GM23338 (cell line): ENCODE results near the gene EPB41L5. TPM values are rescaled to one million over a fixed set of nuclear protein-coding genes. Genes with fewer than 3 reads are reported as not detected.
A peak's percentile ranks its signal among the peaks of the same experiment; 100 is the strongest.

Experiments used
- ATAC-seq: fragments of 200-7000 bp; cut with Tn5 transposase; 3 replicates; pipeline ENCODE4 v1.9.1; 2020
- DNase-seq: peaks from one replicate; pipeline ENCODE4 v3.0.0-alpha.2; 2015; ENCODE audit warnings: low spot score
- H2AFZ ChIP-seq: fragments of 200-600 bp; sonication (generic); 2 replicates; pipeline ENCODE4 v1.8.0; 2016; ENCODE audit warnings: antibody characterized with exemption, mild to moderate bottlenecking, moderate library complexity
- H3F3A ChIP-seq: fragments of 200-600 bp; sonication (generic); replicated peaks from 2 replicates; pipeline ENCODE4 v1.8.0; 2017; ENCODE audit warnings: antibody characterized with exemption, mixed run types, low read depth
- H3K27ac ChIP-seq: fragments of 200-600 bp; sonication (generic); 2 replicates; pipeline ENCODE4 v1.6.1; 2016; ENCODE audit warnings: low read depth
- H3K27me3 ChIP-seq: fragments of 200-600 bp; sonication (generic); 2 replicates; pipeline ENCODE4 v1.8.0; 2016; ENCODE audit warnings: mild to moderate bottlenecking, mixed run types, moderate library complexity; ENCODE audit not compliant: insufficient read depth
- H3K36me3 ChIP-seq: fragments of 200-600 bp; sonication (generic); 2 replicates; pipeline ENCODE4 v1.8.0; 2016; ENCODE audit warnings: mild to moderate bottlenecking; ENCODE audit not compliant: insufficient read depth
- H3K4me1 ChIP-seq: fragments of 200-600 bp; sonication (generic); 2 replicates; pipeline ENCODE4 v1.8.0; 2016; ENCODE audit warnings: mild to moderate bottlenecking, moderate library complexity; ENCODE audit not compliant: insufficient read depth
- H3K4me2 ChIP-seq: fragments of 200-600 bp; sonication (generic); 2 replicates; pipeline ENCODE4 v1.7.1; 2017; ENCODE audit warnings: mixed run types
- H3K4me3 ChIP-seq: fragments of 200-600 bp; sonication (generic); 2 replicates; pipeline ENCODE4 v1.6.1; 2016; ENCODE audit warnings: mixed run types
- H3K79me2 ChIP-seq: fragments of 200-600 bp; sonication (generic); replicated peaks from 2 replicates; pipeline ENCODE4 v1.8.0; 2017; ENCODE audit warnings: mild to moderate bottlenecking; ENCODE audit not compliant: insufficient read depth
- H3K9me2 ChIP-seq: fragments of 200-600 bp; sonication (generic); 2 replicates; pipeline ENCODE4 v1.8.0; 2017; ENCODE audit not compliant: insufficient read depth
- H4K20me1 ChIP-seq: fragments of 200-600 bp; sonication (generic); replicated peaks from 2 replicates; pipeline ENCODE4 v1.8.0; 2017; ENCODE audit warnings: mild to moderate bottlenecking; ENCODE audit not compliant: insufficient read depth
- H3K27ac Mint-ChIP-seq: 2 replicates; pipeline ENCODE4 v1.8.0; 2020; ENCODE audit warnings: inconsistent platforms, mild to moderate bottlenecking, moderate library complexity, mixed read lengths
- H3K27me3 Mint-ChIP-seq: 3 replicates; pipeline ENCODE4 v1.8.0; 2022; ENCODE audit warnings: low read depth, mild to moderate bottlenecking, moderate library complexity, mixed read lengths, inconsistent platforms; ENCODE audit not compliant: insufficient read depth, poor library complexity
- H3K36me3 Mint-ChIP-seq: 3 replicates; pipeline ENCODE4 v1.8.0; 2021; ENCODE audit warnings: low read depth, mild to moderate bottlenecking, inconsistent platforms, moderate library complexity, mixed read lengths
- H3K4me1 Mint-ChIP-seq: 3 replicates; pipeline ENCODE4 v1.8.0; 2020; ENCODE audit warnings: mild to moderate bottlenecking, inconsistent platforms, mixed read lengths
- H3K4me3 Mint-ChIP-seq: 3 replicates; pipeline ENCODE4 v1.8.0; 2021; ENCODE audit warnings: moderate library complexity, mild to moderate bottlenecking, inconsistent platforms, mixed read lengths
- H3K9me3 Mint-ChIP-seq: 3 replicates; pipeline ENCODE4 v1.8.0; 2020; ENCODE audit warnings: moderate library complexity, mild to moderate bottlenecking, inconsistent platforms, mixed read lengths
- CREB1 ChIP-seq: fragments of 250-450 bp; sonication (Bioruptor Pico); IDR thresholded peaks from 2 replicates; pipeline ENCODE4 v1.5.0; 2020; ENCODE audit warnings: low read depth, mild to moderate bottlenecking, moderate library complexity
- NANOG ChIP-seq: IDR thresholded peaks from 2 replicates; pipeline ENCODE4 v1.6.1; 2016; ENCODE audit warnings: antibody characterized with exemption, borderline replicate concordance
- STAT1 ChIP-seq: IDR thresholded peaks from one replicate; pipeline ENCODE4 v1.6.1; 2016; ENCODE audit warnings: antibody characterized with exemption; ENCODE audit not compliant: unreplicated experiment
- polyA plus RNA-seq: library from polyadenylated mRNA; unstranded; fragments of >200 nt; fragmentation: Nextera tagmentation; extraction: Ambion mirVana; gene quantifications from 2 replicates; pipeline ENCODE4 v1.2.1, GENCODE V29; 2016
- total RNA-seq: library from RNA; depleted of rRNA; stranded (reverse); fragments of >200 nt; shearing (Covaris generic); gene quantifications from 2 replicates; pipeline ENCODE4 v1.2.3, GENCODE V29; 2014
- TF ChIP-seq, protein P1 (sequence below): IDR thresholded peaks from one replicate; pipeline ENCODE4 v1.6.1; 2018; ENCODE audit warnings: antibody characterized with exemption; ENCODE audit not compliant: unreplicated experiment
- TF ChIP-seq, protein P2 (sequence below): fragments of 250-450 bp; sonication (Bioruptor Pico); IDR thresholded peaks from 2 replicates; pipeline ENCODE4 v1.5.0; 2020; ENCODE audit warnings: mild to moderate bottlenecking, moderate library complexity

The EPB41L5 gene
- total and polyA plus RNA-seq, 2 experiments from 2014 or later, result 15.5 to 35.4 TPM

DNA sequence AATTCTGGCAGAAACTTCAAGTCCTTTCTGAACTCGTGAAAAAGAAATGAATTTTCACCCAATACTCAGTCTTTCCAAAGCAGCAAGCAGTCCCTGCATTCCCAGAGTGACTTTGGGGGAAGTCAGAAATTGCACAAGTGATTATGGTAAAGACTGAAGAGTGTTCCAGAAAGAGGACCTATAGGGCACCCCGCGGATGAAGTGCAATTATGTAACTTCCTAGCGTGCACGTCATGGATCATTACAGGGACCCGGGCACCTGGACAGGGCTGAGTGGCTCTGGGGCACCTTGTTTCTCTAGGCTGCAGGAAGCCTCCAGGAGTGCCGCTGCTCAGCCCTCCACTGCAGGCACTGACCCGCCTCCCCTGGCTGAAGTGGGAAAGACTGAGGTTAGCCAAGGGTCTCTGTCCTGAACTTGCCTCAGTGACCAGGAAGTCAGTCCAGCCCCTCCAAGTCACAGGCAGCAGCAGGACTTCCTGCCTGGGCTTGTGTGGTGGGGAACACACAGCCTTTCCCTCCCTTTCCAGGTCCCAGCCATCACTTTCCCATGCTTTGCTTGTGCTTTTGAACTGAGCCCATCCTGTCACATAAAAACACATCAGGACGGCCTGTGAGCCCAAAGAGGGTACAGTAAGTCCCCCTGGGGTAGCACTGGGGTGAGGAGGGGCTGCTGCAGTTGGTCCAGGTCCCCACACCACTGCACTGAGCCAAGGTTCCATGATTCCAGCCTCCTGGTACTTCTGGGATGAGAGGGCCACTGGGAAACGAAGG is 190.6 kb downstream of the EPB41L5 start:
- H3K4me3 ChIP-seq, result no peak overlapping the region
- Mint-ChIP-seq H3K27me3 (peaks cover 10% of the 10 kb centered on the region), H3K4me1 (peaks cover 5% of the 10 kb centered on the region), H3K27ac (no peak overlapping the region), H3K36me3 (peaks cover 3% of the 10 kb centered on the region; the same call in 1 of the 3 replicates), H3K9me3 (peaks cover 3% of the 10 kb centered on the region), H3K4me3 (no peak overlapping the region)
- H3K36me3 ChIP-seq, result no peaks in the 10 kb centered on the region
- H2AFZ ChIP-seq, result no peak overlapping the region
- ATAC-seq, result 0 out of 3 replicates have a peak, but pooled peaks have one; percentile 9
- no peaks in the 10 kb centered on the region for H3K27me3 ChIP-seq
- no peak for DNase-seq
- H3K9me2 ChIP-seq, result no peaks in the 10 kb centered on the region
- TF ChIP-seq, protein P1, sequence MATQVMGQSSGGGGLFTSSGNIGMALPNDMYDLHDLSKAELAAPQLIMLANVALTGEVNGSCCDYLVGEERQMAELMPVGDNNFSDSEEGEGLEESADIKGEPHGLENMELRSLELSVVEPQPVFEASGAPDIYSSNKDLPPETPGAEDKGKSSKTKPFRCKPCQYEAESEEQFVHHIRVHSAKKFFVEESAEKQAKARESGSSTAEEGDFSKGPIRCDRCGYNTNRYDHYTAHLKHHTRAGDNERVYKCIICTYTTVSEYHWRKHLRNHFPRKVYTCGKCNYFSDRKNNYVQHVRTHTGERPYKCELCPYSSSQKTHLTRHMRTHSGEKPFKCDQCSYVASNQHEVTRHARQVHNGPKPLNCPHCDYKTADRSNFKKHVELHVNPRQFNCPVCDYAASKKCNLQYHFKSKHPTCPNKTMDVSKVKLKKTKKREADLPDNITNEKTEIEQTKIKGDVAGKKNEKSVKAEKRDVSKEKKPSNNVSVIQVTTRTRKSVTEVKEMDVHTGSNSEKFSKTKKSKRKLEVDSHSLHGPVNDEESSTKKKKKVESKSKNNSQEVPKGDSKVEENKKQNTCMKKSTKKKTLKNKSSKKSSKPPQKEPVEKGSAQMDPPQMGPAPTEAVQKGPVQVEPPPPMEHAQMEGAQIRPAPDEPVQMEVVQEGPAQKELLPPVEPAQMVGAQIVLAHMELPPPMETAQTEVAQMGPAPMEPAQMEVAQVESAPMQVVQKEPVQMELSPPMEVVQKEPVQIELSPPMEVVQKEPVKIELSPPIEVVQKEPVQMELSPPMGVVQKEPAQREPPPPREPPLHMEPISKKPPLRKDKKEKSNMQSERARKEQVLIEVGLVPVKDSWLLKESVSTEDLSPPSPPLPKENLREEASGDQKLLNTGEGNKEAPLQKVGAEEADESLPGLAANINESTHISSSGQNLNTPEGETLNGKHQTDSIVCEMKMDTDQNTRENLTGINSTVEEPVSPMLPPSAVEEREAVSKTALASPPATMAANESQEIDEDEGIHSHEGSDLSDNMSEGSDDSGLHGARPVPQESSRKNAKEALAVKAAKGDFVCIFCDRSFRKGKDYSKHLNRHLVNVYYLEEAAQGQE, result no peak
- no peak for TF ChIP-seq STAT1
- TF ChIP-seq CREB1, result no peak
- TF ChIP-seq NANOG, result no peak
- TF ChIP-seq, protein P2, sequence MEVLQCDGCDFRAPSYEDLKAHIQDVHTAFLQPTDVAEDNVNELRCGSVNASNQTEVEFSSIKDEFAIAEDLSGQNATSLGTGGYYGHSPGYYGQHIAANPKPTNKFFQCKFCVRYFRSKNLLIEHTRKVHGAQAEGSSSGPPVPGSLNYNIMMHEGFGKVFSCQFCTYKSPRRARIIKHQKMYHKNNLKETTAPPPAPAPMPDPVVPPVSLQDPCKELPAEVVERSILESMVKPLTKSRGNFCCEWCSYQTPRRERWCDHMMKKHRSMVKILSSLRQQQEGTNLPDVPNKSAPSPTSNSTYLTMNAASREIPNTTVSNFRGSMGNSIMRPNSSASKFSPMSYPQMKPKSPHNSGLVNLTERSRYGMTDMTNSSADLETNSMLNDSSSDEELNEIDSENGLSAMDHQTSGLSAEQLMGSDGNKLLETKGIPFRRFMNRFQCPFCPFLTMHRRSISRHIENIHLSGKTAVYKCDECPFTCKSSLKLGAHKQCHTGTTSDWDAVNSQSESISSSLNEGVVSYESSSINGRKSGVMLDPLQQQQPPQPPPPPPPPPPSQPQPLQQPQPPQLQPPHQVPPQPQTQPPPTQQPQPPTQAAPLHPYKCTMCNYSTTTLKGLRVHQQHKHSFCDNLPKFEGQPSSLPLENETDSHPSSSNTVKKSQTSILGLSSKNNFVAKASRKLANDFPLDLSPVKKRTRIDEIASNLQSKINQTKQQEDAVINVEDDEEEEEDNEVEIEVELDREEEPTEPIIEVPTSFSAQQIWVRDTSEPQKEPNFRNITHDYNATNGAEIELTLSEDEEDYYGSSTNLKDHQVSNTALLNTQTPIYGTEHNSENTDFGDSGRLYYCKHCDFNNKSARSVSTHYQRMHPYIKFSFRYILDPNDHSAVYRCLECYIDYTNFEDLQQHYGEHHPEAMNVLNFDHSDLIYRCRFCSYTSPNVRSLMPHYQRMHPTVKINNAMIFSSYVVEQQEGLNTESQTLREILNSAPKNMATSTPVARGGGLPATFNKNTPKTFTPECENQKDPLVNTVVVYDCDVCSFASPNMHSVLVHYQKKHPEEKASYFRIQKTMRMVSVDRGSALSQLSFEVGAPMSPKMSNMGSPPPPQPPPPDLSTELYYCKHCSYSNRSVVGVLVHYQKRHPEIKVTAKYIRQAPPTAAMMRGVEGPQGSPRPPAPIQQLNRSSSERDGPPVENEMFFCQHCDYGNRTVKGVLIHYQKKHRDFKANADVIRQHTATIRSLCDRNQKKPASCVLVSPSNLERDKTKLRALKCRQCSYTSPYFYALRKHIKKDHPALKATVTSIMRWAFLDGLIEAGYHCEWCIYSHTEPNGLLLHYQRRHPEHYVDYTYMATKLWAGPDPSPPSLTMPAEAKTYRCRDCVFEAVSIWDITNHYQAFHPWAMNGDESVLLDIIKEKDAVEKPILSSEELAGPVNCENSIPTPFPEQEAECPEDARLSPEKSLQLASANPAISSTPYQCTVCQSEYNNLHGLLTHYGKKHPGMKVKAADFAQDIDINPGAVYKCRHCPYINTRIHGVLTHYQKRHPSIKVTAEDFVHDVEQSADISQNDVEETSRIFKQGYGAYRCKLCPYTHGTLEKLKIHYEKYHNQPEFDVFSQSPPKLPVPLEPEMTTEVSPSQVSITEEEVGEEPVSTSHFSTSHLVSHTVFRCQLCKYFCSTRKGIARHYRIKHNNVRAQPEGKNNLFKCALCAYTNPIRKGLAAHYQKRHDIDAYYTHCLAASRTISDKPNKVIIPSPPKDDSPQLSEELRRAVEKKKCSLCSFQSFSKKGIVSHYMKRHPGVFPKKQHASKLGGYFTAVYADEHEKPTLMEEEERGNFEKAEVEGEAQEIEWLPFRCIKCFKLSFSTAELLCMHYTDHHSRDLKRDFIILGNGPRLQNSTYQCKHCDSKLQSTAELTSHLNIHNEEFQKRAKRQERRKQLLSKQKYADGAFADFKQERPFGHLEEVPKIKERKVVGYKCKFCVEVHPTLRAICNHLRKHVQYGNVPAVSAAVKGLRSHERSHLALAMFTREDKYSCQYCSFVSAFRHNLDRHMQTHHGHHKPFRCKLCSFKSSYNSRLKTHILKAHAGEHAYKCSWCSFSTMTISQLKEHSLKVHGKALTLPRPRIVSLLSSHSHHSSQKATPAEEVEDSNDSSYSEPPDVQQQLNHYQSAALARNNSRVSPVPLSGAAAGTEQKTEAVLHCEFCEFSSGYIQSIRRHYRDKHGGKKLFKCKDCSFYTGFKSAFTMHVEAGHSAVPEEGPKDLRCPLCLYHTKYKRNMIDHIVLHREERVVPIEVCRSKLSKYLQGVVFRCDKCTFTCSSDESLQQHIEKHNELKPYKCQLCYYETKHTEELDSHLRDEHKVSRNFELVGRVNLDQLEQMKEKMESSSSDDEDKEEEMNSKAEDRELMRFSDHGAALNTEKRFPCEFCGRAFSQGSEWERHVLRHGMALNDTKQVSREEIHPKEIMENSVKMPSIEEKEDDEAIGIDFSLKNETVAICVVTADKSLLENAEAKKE (CRISPR knock-in tag), result no peak
- no peaks in the 10 kb centered on the region for H3K4me1 ChIP-seq
- no peaks in the 10 kb centered on the region for H3K79me2 ChIP-seq
- H3K4me2 ChIP-seq, result no peak overlapping the region
- H3F3A ChIP-seq, result no peaks in the 10 kb centered on the region
- H3K27ac ChIP-seq, result no peak overlapping the region
- no peaks in the 10 kb centered on the region; the same call in 1 of the 2 replicates for H4K20me1 ChIP-seq
